Peyer's patch (tissue), 4 donors: Measurements from ENCODE around the gene BLTP3B.

Source experiments
- POLR2A ChIP-seq, 2 donors: fragments of 450-650 bp; IDR thresholded peaks; one replicate each; pipeline ENCODE4 v1.5.1; 2017; ENCODE audit warnings: antibody characterized with exemption in 2 of 2, mild to moderate bottlenecking in 2 of 2, moderate library complexity in 2 of 2
- TF ChIP-seq, protein P1 (sequence below), 6 experiments: fragments of 450-650 bp in 4 of 6; fragments of 200-600 bp in 2 of 6; sonication (generic) in 1 of 6; IDR thresholded peaks; one replicate each; pipeline ENCODE4 v1.5.1; 2017 to 2019; ENCODE audit warnings: antibody characterized with exemption in 6 of 6, mild to moderate bottlenecking in 3 of 6, moderate library complexity in 1 of 6

DNA sequence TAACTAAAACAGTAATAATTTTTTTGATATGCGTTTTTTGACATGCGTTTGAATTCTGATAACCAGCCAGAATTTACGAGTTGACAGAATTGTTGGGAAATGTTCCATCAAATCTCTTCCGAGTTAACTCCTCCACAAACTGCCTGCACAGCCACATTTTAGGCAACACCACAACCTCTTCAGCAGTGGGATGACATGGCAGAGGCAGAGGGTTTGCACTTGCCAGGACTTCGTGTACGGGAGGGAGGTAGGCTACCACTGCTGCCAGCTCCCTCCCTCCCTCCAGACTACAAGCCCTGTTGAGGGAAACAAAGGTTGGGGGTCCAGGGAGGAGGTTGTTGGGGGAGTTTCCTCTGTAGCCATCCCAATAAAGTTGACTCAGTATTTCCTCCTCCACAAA is 43.4 kb upstream of the BLTP3B start:
- no peak for TF ChIP-seq POLR2A (IDR thresholded peaks at IDR 0.05)
- TF ChIP-seq, protein P1, sequence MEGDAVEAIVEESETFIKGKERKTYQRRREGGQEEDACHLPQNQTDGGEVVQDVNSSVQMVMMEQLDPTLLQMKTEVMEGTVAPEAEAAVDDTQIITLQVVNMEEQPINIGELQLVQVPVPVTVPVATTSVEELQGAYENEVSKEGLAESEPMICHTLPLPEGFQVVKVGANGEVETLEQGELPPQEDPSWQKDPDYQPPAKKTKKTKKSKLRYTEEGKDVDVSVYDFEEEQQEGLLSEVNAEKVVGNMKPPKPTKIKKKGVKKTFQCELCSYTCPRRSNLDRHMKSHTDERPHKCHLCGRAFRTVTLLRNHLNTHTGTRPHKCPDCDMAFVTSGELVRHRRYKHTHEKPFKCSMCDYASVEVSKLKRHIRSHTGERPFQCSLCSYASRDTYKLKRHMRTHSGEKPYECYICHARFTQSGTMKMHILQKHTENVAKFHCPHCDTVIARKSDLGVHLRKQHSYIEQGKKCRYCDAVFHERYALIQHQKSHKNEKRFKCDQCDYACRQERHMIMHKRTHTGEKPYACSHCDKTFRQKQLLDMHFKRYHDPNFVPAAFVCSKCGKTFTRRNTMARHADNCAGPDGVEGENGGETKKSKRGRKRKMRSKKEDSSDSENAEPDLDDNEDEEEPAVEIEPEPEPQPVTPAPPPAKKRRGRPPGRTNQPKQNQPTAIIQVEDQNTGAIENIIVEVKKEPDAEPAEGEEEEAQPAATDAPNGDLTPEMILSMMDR (IDR thresholded peaks at IDR 0.05), result no peak
